OCI-LY7 (cell line): ENCODE results near the gene INTS14. TPM values are rescaled to one million over a fixed set of nuclear protein-coding genes. Genes with fewer than 3 reads are reported as not detected.
"Not testable (repeated sequence)": the region's sequence is repeated elsewhere in the genome, so short reads cannot be mapped to it uniquely, and the experiment has no call there.

Experiments
- BruUV-seq: library from RNA; stranded (reverse); fragments of 400-500 nt; replicated peaks from 2 replicates; lab custom pipeline; 2021; lab: Mats Ljungman, UMichigan
- CTCF ChIA-PET: fragments of 300-600 bp; sonication (Branson Sonifier 250); formaldehyde crosslinking; loops from one replicate; lab custom pipeline; 2022; ENCODE audit warnings: antibody characterized with exemption; ENCODE audit not compliant: unreplicated experiment; lab: Charles Lee
- POLR2A ChIA-PET: fragments of 300-600 bp; sonication (Branson Sonifier 250); formaldehyde crosslinking; loops from one replicate; lab custom pipeline; 2022; ENCODE audit warnings: antibody characterized with exemption; lab: Charles Lee
- DNase-seq: peaks from one replicate; pipeline ENCODE4 v3.0.0-alpha.2; 2015; ENCODE audit warnings: low spot score
- H2AFZ ChIP-seq: fragments of 200-600 bp; sonication (generic), shearing (Covaris generic); 2 replicates; pipeline ENCODE4 v1.6.1; 2014; ENCODE audit warnings: mild to moderate bottlenecking, antibody characterized with exemption, low read length, moderate library complexity
- H3K27ac ChIP-seq: fragments of 200-600 bp; sonication (generic); 2 replicates; pipeline ENCODE4 v1.5.1; 2014; ENCODE audit warnings: mixed run types, low read depth, mild to moderate bottlenecking, moderate library complexity, low read length, inconsistent platforms; ENCODE audit not compliant: poor library complexity, severe bottlenecking
- H3K36me3 ChIP-seq: fragments of 200-600 bp; sonication (generic); 2 replicates; pipeline ENCODE4 v1.6.1; 2014; ENCODE audit warnings: mild to moderate bottlenecking, antibody characterized with exemption, low read length, moderate library complexity, mixed read lengths; ENCODE audit not compliant: insufficient read depth
- H3K4me1 ChIP-seq: fragments of 200-600 bp; sonication (generic); 2 replicates; pipeline ENCODE4 v1.5.1; 2014; ENCODE audit warnings: mild to moderate bottlenecking, low read length; ENCODE audit not compliant: insufficient read depth, poor library complexity, severe bottlenecking
- H3K4me2 ChIP-seq: fragments of 200-600 bp; sonication (generic); 2 replicates; pipeline ENCODE4 v1.6.1; 2014; ENCODE audit warnings: mild to moderate bottlenecking, low read length
- H3K4me3 ChIP-seq: fragments of 200-600 bp; sonication (generic); 2 replicates; pipeline ENCODE4 v1.5.1; 2014; ENCODE audit warnings: mild to moderate bottlenecking, low read depth, low read length; ENCODE audit not compliant: poor library complexity, severe bottlenecking
- H3K79me2 ChIP-seq: fragments of 200-600 bp; sonication (generic); 2 replicates; pipeline ENCODE4 v1.6.1; 2016; ENCODE audit warnings: low read depth, mild to moderate bottlenecking, low read length, moderate library complexity, mixed read lengths; ENCODE audit not compliant: insufficient read depth
- H3K9me2 ChIP-seq: fragments of 200-600 bp; sonication (generic); 2 replicates; pipeline ENCODE4 v1.6.1; 2016; ENCODE audit warnings: mild to moderate bottlenecking, low read length, mixed read lengths; ENCODE audit not compliant: insufficient read depth
- H3K9me3 ChIP-seq: fragments of 200-600 bp; sonication (generic); 2 replicates; pipeline ENCODE4 v1.6.1; 2014; ENCODE audit warnings: mild to moderate bottlenecking, mixed run types, low read length, mixed read lengths
- H4K20me1 ChIP-seq: fragments of 200-600 bp; sonication (generic); 2 replicates; pipeline ENCODE4 v1.6.1; 2014; ENCODE audit warnings: mild to moderate bottlenecking, antibody characterized with exemption, low read length, moderate library complexity, mixed read lengths; ENCODE audit not compliant: insufficient read depth
- CTCF ChIP-seq: fragments of 200-600 bp; sonication (generic); conservative IDR thresholded peaks from 2 replicates; pipeline ENCODE4 v1.5.1; 2014; ENCODE audit warnings: mild to moderate bottlenecking, antibody characterized with exemption, low read length, moderate library complexity, mixed read lengths
- EZH2phosphoT487 ChIP-seq: fragments of 200-600 bp; sonication (generic); IDR thresholded peaks from 2 replicates; pipeline ENCODE4 v1.6.1; 2018; ENCODE audit warnings: low read depth, borderline replicate concordance, mild to moderate bottlenecking, mixed run types, antibody characterized with exemption, low read length, moderate library complexity, mixed read lengths
- intact Hi-C: fragments of 100-400 bp; cut with micrococcal nuclease; formaldehyde crosslinking; loops from one replicate; pipeline ENCODE4 v1.10.0; 2022; ENCODE audit not compliant: unreplicated experiment
- total RNA-seq, 2 experiments: library from RNA; depleted of rRNA in 1 of 2; stranded (reverse); fragments of >200 nt in 1 of 2; shearing (Covaris generic) in 1 of 2; gene quantifications; 2 replicates each; pipeline ENCODE4 v1.2.3, GENCODE V29; 2014 to 2022

Gene INTS14
- total RNA-seq, 2 experiments from 2014 or later: 45.8 to 46.7 TPM

DNA sequence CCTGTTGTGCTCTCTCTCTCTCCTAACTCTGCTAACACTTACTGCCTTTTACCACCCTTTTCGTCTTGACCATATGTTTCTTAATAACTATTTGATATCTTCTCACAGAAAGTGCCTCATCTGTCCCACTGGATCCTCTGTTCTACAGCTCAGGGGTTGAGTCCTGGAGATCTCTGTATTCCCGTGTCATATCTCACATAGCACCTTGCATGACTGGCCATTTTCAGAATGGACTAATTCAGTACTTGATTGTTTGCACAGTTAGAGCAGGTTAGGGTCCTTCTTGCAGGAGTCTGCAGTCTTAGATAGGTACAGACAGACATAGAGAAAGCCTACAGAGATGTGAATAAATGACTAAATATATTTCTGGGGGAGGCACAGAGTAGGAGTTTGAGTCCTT lies 59.7 kb downstream of the INTS14 start:
- H3K27ac ChIP-seq: no peak overlapping the region
- no peaks in the 10 kb centered on the region for H3K9me2 ChIP-seq
- H3K9me3 ChIP-seq: no peaks in the 10 kb centered on the region
- H3K4me2 ChIP-seq: no peak overlapping the region
- ChIA-PET POLR2A (interaction anchor here (0.8 kb wide), 1 partner anchor 26 kb away, joined by 3 read pairs; no protein-coding TSS in a partner anchor), CTCF (interaction anchor here (0.5 kb wide), 1 partner anchor 28 kb away, joined by 4 read pairs; no protein-coding TSS in a partner anchor)
- H4K20me1 ChIP-seq: no peaks in the 10 kb centered on the region
- peaks cover 12% of the 10 kb centered on the region for H3K79me2 ChIP-seq
- no peak overlapping the region for H2AFZ ChIP-seq
- H3K4me3 ChIP-seq: no peak overlapping the region
- peaks cover 20% of the 10 kb centered on the region for H3K36me3 ChIP-seq
- no peaks in the 10 kb centered on the region for H3K4me1 ChIP-seq
- intact Hi-C loops: no loop called here
- no TSS peak for BruUV-seq
- TF ChIP-seq CTCF (no peak), EZH2phosphoT487 (no peak)
- no peak for DNase-seq

DNA sequence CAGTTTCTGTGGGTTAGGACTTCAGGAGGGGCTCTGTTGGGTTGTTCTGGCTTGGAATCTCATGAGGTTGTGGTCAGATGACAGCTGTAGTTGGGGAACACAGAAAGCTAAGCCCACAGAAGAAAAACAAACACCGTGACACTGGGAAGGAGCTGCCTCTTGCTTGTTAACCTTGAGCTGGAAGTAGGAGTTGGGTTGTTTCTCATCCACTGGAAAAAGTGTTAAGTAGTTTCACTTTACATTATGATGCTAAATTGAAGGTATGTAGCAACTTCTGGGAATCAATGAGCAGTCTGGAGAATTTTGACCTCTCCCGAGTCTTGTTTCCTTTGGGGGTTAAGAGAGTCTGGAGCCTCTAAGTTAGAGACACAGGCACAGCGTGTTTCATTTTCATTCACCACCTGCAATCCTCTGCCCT lies 60.2 kb downstream of the INTS14 start:
- Histone ChIP-seq H3K79me2 (peaks cover 17% of the 10 kb centered on the region), H4K20me1 (no peaks in the 10 kb centered on the region), H3K9me2 (no peaks in the 10 kb centered on the region), H3K9me3 (no peaks in the 10 kb centered on the region), H3K4me3 (no peak overlapping the region), H3K4me1 (no peaks in the 10 kb centered on the region), H2AFZ (no peak overlapping the region), H3K27ac (no peak overlapping the region), H3K4me2 (no peak overlapping the region), H3K36me3 (peaks cover 20% of the 10 kb centered on the region)
- TF ChIP-seq CTCF (no peak), EZH2phosphoT487 (no peak)
- intact Hi-C loops: no loop called here
- ChIA-PET CTCF (interaction anchor here (0.5 kb wide), 1 partner anchor 27 kb away, joined by 4 read pairs; no protein-coding TSS in a partner anchor), POLR2A (no interaction called here)
- no peak for DNase-seq
- BruUV-seq: no TSS peak

DNA sequence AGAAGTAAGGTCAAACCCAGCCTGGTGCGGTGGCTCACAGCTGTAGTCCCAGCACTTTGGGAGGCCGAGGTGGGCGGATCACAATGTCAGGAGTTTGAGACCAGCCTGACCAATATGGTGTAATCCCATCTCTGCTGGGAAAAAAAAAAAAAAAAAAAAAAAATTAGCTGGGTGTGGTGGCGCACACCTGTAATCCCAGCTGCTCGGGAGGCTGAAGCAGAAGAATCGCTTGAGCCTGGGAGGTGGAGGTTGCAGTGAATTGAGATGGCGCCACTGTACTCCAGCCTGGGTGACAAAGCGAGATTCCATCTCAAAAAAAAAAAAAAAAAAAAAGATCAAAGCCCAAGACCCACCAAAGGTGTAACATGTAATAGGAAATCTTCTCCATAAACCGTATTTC lies 61.6 kb downstream of the INTS14 start:
- H2AFZ ChIP-seq, CTCF ChIA-PET, POLR2A ChIA-PET, H4K20me1 ChIP-seq, intact Hi-C loops, H3K4me3 ChIP-seq, BruUV-seq, H3K27ac ChIP-seq, H3K9me2 ChIP-seq, H3K9me3 ChIP-seq, H3K4me2 ChIP-seq, H3K4me1 ChIP-seq, DNase-seq: not testable (repeated sequence)
- Histone ChIP-seq H3K79me2 (peaks cover 25% of the 10 kb centered on the region), H3K36me3 (peaks cover 19% of the 10 kb centered on the region)
